Pancreas (tissue), 10 donors: ENCODE results near the gene MED28. TPM values are rescaled to one million over a fixed set of nuclear protein-coding genes. Genes with fewer than 3 reads are reported as not detected.

Experiments
- ATAC-seq, 4 donors: fragments of 200-7000 bp; cut with Tn5 transposase; one replicate each; pipeline versions ENCODE4 v1.8.0 to v1.9.1; 2020; ENCODE audit warnings: mild to moderate bottlenecking in 4 of 4, moderate library complexity in 4 of 4
- DNase-seq, 6 donors: peaks; one replicate each; pipeline ENCODE4 v3.0.0-alpha.2; 2020
- FAIRE-seq: peaks from 2 replicates; lab custom pipeline; 2012; peaks lifted over from hg19 to GRCh38; lab: Jason Lieb, UNC
- H3K27ac ChIP-seq, 4 donors: fragments of 200-600 bp; sonication (generic); 1 replicate in 3 of 4; 2 replicates in 1 of 4; pipeline versions ENCODE4 v1.5.0 to v1.8.0; 2020
- H3K27me3 ChIP-seq, 4 donors: fragments of 200-600 bp; one replicate each; pipeline ENCODE4 v1.8.0; 2021
- H3K36me3 ChIP-seq, 3 donors: fragments of 200-600 bp; sonication (generic) in 1 of 3; one replicate each; pipeline versions ENCODE4 v1.5.0 to v1.8.0; 2020 to 2021
- H3K4me1 ChIP-seq, 3 donors: fragments of 200-600 bp; one replicate each; pipeline ENCODE4 v1.8.0; 2021
- H3K4me3 ChIP-seq, 4 donors: fragments of 200-600 bp; sonication (generic) in 2 of 4; one replicate each; pipeline versions ENCODE4 v1.5.0 to v1.8.0; 2020 to 2021
- H3K9me3 ChIP-seq, 4 donors: fragments of 200-600 bp; one replicate each; pipeline ENCODE4 v1.8.0; 2021
- WGBS, 2 donors: extraction: QIAGEN DNeasy Blood & Tissue Kit; methylation state at CpG; one replicate each; pipeline ENCODE4 v1.1.7; 2013; 5-methylcytosine and 5-hydroxymethylcytosine counted together
- intact Hi-C, 3 donors: fragments of 100-400 bp; cut with DNase I; formaldehyde crosslinking; loops; one replicate each; pipeline versions ENCODE4 v1.11.1 to v1.14.2; 2022
- polyA plus RNA-seq, 2 donors: library from polyadenylated mRNA; stranded (reverse); fragments of 200-250 nt; gene quantifications; one replicate each; pipeline ENCODE4 v1.2.3, GENCODE V29; 2013
- total RNA-seq, 6 donors: library from RNA; stranded (reverse); fragmentation: NEBNext Ultra II Directional in 4 of 6; extraction: Animal tissue kit (Norgen Biotek cat#: 25700) in 4 of 6; gene quantifications; one replicate each; pipeline versions ENCODE4 v1.2.1 to v1.2.4, GENCODE V29; 2021 to 2023
- TF ChIP-seq, protein P1 (sequence below), 4 donors: fragments of 200-600 bp; sonication (generic) in 3 of 4; IDR thresholded peaks; one replicate each; pipeline versions ENCODE4 v1.5.0 to v1.8.0; 2021; ENCODE audit warnings: antibody characterized with exemption in 4 of 4
- donor health status: healthy with polysubstance abuse.
- donor health status: DM: no; HTN: no; CAD: no; lungs with moderate emphysema.
- donor health status: DM: no; HTN: no; CAD: no.
- donor health status: control.
- donor health status: control.
- donor health status: Bipolar disorder and iron deficiency.
- donor health status: DM: yes; HTN: yes; CAD: no.
- donor health status: DM: no; HTN: no; CAD: no.
- donor health status: DM: no; HTN: no; CAD: no.
- donor health status: DM: yes; HTN: yes; CAD: no.

MED28 gene
- total and polyA plus RNA-seq, 8 donors, result 5.1 to 28.5 (median 12.4) TPM

GRCh38 chr4:17630228-17630627, 15.8 kb downstream of the MED28 start:
- TF ChIP-seq, protein P1, sequence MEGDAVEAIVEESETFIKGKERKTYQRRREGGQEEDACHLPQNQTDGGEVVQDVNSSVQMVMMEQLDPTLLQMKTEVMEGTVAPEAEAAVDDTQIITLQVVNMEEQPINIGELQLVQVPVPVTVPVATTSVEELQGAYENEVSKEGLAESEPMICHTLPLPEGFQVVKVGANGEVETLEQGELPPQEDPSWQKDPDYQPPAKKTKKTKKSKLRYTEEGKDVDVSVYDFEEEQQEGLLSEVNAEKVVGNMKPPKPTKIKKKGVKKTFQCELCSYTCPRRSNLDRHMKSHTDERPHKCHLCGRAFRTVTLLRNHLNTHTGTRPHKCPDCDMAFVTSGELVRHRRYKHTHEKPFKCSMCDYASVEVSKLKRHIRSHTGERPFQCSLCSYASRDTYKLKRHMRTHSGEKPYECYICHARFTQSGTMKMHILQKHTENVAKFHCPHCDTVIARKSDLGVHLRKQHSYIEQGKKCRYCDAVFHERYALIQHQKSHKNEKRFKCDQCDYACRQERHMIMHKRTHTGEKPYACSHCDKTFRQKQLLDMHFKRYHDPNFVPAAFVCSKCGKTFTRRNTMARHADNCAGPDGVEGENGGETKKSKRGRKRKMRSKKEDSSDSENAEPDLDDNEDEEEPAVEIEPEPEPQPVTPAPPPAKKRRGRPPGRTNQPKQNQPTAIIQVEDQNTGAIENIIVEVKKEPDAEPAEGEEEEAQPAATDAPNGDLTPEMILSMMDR (IDR thresholded peaks at IDR 0.05), result no peak
- Histone ChIP-seq H3K4me1 (no peaks in the 10 kb centered on the region), H3K27me3 (no peaks in the 10 kb centered on the region), H3K9me3 (no peaks in the 10 kb centered on the region), H3K27ac (no peak overlapping the region), H3K36me3 (peaks cover 2 to 55% (median 25%) of the 10 kb centered on the region in 3 donors), H3K4me3 (no peak overlapping the region)
- DNase-seq (no peak), FAIRE-seq (no peak), ATAC-seq (no peak)
- intact Hi-C loops, result no loop called here
- WGBS, 2 donors, result 92 to 95% methylated on average over 4 of the region's 4 CpGs

DNA sequence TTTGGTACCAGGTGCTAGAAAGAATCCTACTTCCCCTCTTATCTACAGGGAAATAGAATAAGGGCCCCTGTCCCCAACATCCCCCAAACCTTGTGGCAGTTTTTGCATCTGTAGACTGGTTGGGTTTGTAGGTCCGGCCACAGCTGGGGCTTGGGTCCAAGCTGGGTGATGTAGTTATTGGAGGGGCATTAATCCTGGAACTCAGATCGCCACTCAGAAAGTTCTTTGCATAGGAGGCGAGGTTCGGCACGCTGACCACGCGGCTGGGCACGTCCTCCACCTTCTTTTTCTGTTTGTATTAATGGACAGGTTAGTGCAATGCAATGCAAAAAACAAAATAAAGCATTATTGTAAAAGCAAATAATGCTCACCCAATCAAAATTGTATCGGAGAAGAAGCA, 19.2 kb downstream of the MED28 start:
- WGBS, 2 donors, result 93 to 96% methylated on average over 9 of the region's 9 CpGs
- intact Hi-C loops, result no loop called here

DNA sequence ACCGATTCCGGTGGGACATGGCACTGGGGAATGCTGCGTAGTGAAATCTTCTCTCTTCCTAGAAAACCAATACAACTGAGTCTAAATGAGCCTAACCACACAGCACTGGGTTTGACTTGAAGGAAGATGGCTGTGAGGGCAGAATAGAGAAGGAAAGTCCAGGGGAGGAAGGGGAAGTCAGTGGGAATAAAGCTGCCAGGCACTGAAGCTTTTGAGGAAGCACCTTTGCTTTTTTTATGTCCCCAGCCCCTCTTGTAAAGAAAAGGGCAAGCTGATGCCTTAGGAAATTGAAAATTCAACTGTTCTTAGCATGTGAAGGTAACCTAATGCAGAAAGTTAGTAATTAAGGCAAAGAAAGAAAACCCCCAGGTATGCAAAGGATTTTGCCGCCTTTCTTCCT, 20.6 kb downstream of the MED28 start:
- TF ChIP-seq, protein P1 (IDR thresholded peaks at IDR 0.05), result no peak
- Histone ChIP-seq H3K9me3 (no peaks in the 10 kb centered on the region), H3K36me3 (peaks cover 0 to 23% (median 3%) of the 10 kb centered on the region in 3 donors), H3K27me3 (no peaks in the 10 kb centered on the region), H3K4me1 (no peaks in the 10 kb centered on the region), H3K27ac (no peak overlapping the region), H3K4me3 (no peak overlapping the region)
- ATAC-seq (no peak), FAIRE-seq (no peak), DNase-seq (no peak)
- intact Hi-C loops, result loop anchor here in 1 of 3 donors (5.0 kb wide), 1 partner anchor 88 kb away; no protein-coding TSS in a partner anchor
- WGBS, 2 donors, result 97 to 100% methylated on average over 4 of the region's 4 CpGs

More for the DNA sequence above, 19.2 kb downstream of the MED28 start:
- peaks cover 0 to 27% (median 3%) of the 10 kb centered on the region in 3 donors for H3K36me3 ChIP-seq
- no peak overlapping the region for H3K4me3 ChIP-seq
- no peaks in the 10 kb centered on the region for H3K27me3 ChIP-seq
- DNase-seq, result no peak
- H3K4me1 ChIP-seq, result no peaks in the 10 kb centered on the region
- H3K27ac ChIP-seq, result no peak overlapping the region
- TF ChIP-seq, protein P1 (IDR thresholded peaks at IDR 0.05), result no peak
- no peak for ATAC-seq
- H3K9me3 ChIP-seq, result no peaks in the 10 kb centered on the region
- no peak for FAIRE-seq

DNA sequence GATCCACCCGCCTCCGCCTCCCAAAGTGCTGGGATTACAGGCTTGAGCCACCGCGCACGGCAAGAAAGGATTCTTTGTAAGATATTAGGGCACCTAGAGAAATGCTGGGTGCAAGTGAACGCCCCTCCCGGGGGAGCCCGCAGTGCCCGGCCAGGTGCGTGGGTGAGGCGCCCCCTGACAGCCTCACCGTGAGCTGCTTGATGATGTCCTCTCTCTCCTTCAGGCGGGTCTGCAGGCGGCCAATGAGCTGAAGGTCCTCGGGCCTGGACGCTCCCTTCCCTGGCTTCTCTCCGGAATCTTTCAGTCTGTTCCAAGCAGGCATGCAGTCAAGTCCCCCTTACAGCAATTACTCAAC, 21.9 kb downstream of the MED28 start:
- H3K4me1 ChIP-seq, result no peaks in the 10 kb centered on the region
- H3K27me3 ChIP-seq, result no peaks in the 10 kb centered on the region
- H3K36me3 ChIP-seq, result peaks cover 0 to 17% (median 3%) of the 10 kb centered on the region in 3 donors
- 86 to 93% methylated on average over 17 of the region's 17 CpGs for WGBS, 2 donors
- TF ChIP-seq, protein P1 (IDR thresholded peaks at IDR 0.05), result no peak
- FAIRE-seq (no peak), DNase-seq (no peak), ATAC-seq (peak; percentile 27 to 39 (median 34))
- intact Hi-C loops, result loop anchor here in 1 of 3 donors (5.0 kb wide), 1 partner anchor 89 kb away; no protein-coding TSS in a partner anchor
- H3K27ac ChIP-seq, result no peak overlapping the region
- H3K9me3 ChIP-seq, result no peaks in the 10 kb centered on the region
- no peak overlapping the region for H3K4me3 ChIP-seq
